K562 (cell line): ENCODE data around the gene SNCB. TPM values are rescaled to one million over a fixed set of nuclear protein-coding genes. Genes with fewer than 3 reads are reported as not detected.

Experiments
- ATF4 ChIP-seq: fragments of 450-650 bp; formaldehyde crosslinking; IDR thresholded peaks from 2 replicates; pipeline ENCODE4 v1.4.0; 2022; ENCODE audit warnings: mild to moderate bottlenecking, moderate library complexity
- E2F6 ChIP-seq, 2 experiments: IDR thresholded peaks; 2 replicates each; pipeline ENCODE4 v1.6.1; 2011; ENCODE audit warnings: borderline replicate concordance in 1 of 2, control low read depth in 1 of 2, low read depth in 1 of 2, low read length in 1 of 2, mild to moderate bottlenecking in 1 of 2, mixed read lengths in 1 of 2, moderate library complexity in 1 of 2; ENCODE audit not compliant: insufficient read depth in 1 of 2, insufficient read length in 1 of 2, poor library complexity in 1 of 2, severe bottlenecking in 1 of 2; ENCODE audit errors: extremely low read depth in 1 of 2
- HLTF ChIP-seq: fragments of 450-650 bp; IDR thresholded peaks from 2 replicates; pipeline ENCODE4 v1.6.1; 2016
- HNRNPH1 ChIP-seq: fragments of 200-400 bp; formaldehyde crosslinking; optimal IDR thresholded peaks from 2 replicates; pipeline ENCODE3; 2017; ENCODE audit warnings: low read depth, mild to moderate bottlenecking, low read length, moderate library complexity
- KDM5B ChIP-seq: fragments of 200-600 bp; sonication (generic); IDR thresholded peaks from 2 replicates; pipeline ENCODE4 v1.6.1; 2012; ENCODE audit warnings: low read depth, mild to moderate bottlenecking, moderate library complexity, low read length, control low read depth, inconsistent platforms; ENCODE audit not compliant: insufficient replicate concordance
- KHSRP ChIP-seq: fragments of 450-650 bp; IDR thresholded peaks from 2 replicates; pipeline ENCODE4 v1.6.1; 2017
- NBN ChIP-seq: fragments of 450-650 bp; IDR thresholded peaks from 2 replicates; pipeline ENCODE4 v1.6.1; 2016; ENCODE audit warnings: low read depth, mild to moderate bottlenecking
- NELFE ChIP-seq: IDR thresholded peaks from 2 replicates; pipeline ENCODE4 v1.6.1; 2011; ENCODE audit warnings: mild to moderate bottlenecking; ENCODE audit not compliant: insufficient read depth, insufficient read length
- PHF21A ChIP-seq: fragments of 450-650 bp; IDR thresholded peaks from 2 replicates; pipeline ENCODE4 v1.6.1; 2017; ENCODE audit warnings: low read depth, borderline replicate concordance
- POLR2A ChIP-seq: fragments of 450-650 bp; conservative IDR thresholded peaks from 2 replicates; pipeline ENCODE4 v1.6.1; 2016
- POLR2B ChIP-seq: fragments of 450-650 bp; IDR thresholded peaks from 2 replicates; pipeline ENCODE4 v1.6.1; 2018; ENCODE audit warnings: low read depth; ENCODE audit not compliant: partially characterized antibody
- PPARD ChIP-seq: fragments of 250-450 bp; sonication (Bioruptor Pico); IDR thresholded peaks from 2 replicates; pipeline ENCODE4 v1.8.0; 2022; ENCODE audit warnings: inconsistent platforms, mild to moderate bottlenecking, moderate library complexity
- SIX5 ChIP-seq, 2 experiments: IDR thresholded peaks; 2 replicates each; pipeline ENCODE4 v1.6.1; 2011; ENCODE audit warnings: low read length in 2 of 2, borderline replicate concordance in 1 of 2, low read depth in 1 of 2, mild to moderate bottlenecking in 1 of 2, moderate library complexity in 1 of 2; ENCODE audit not compliant: insufficient read depth in 1 of 2
- STAT5B ChIP-seq: fragments of 250-450 bp; sonication (Bioruptor Pico); IDR thresholded peaks from 2 replicates; pipeline ENCODE4 v1.8.0; 2021; ENCODE audit warnings: mild to moderate bottlenecking, inconsistent platforms
- ZBTB2 ChIP-seq: fragments of 450-650 bp; IDR thresholded peaks from 2 replicates; pipeline ENCODE4 v1.6.1; 2016; ENCODE audit warnings: antibody characterized with exemption
- ZFP30 ChIP-seq: fragments of 250-450 bp; sonication (Bioruptor Pico); IDR thresholded peaks from 2 replicates; pipeline ENCODE4 v1.8.0; 2022; ENCODE audit warnings: moderate library complexity, mild to moderate bottlenecking, inconsistent platforms, borderline replicate concordance
- ZHX1 ChIP-seq: fragments of 150-350 bp; conservative IDR thresholded peaks from 2 replicates; pipeline ENCODE4 v1.6.1; 2014; ENCODE audit warnings: low read length
- ZNF717 ChIP-seq: fragments of 250-450 bp; sonication (Bioruptor Pico); IDR thresholded peaks from 2 replicates; pipeline ENCODE4 v1.5.0; 2021
- ZNF764 ChIP-seq: fragments of 250-450 bp; sonication (Bioruptor Pico); IDR thresholded peaks from 2 replicates; pipeline ENCODE4 v1.4.0; 2020; ENCODE audit warnings: low read depth, mild to moderate bottlenecking, moderate library complexity
- polyA plus RNA-seq, 8 experiments: library from polyadenylated mRNA; depleted of rRNA in 4 of 8; stranded (reverse) in 5 of 8; unstranded in 3 of 8; fragments of >200 nt; fragmentation: Nextera tagmentation in 2 of 8; fragmentation: Illumina TruSeq in 1 of 8; extraction: Ambion mirVana in 2 of 8; extraction: Trizol in 1 of 8; gene quantifications; 2 replicates each; pipeline versions ENCODE4 v1.2.1 to v1.2.3, GENCODE V29; 2011 to 2014; ENCODE audit warnings: inconsistent platforms in 1 of 8, missing spikeins in 1 of 8
- total RNA-seq, 7 experiments: library from RNA; depleted of rRNA in 6 of 7; stranded (reverse); fragments of >200 nt in 6 of 7; fragmentation: Illumina TruSeq in 2 of 7; extraction: Trizol in 2 of 7; gene quantifications; 2 replicates each; pipeline versions ENCODE4 v1.2.1 to v1.2.3, GENCODE V29; 2011 to 2021; ENCODE audit warnings: low replicate concordance in 1 of 7
- TF ChIP-seq, protein P1 (sequence below): fragments of 450-650 bp; formaldehyde crosslinking; IDR thresholded peaks from 2 replicates; pipeline ENCODE4 v1.4.0; 2022; ENCODE audit warnings: missing genetic modification characterization

Gene SNCB
- total and polyA plus RNA-seq, 9 of the 15 experiments (the other 6 are each of a cell fraction or from before 2014, with no cell fraction given) = not detected

DNA sequence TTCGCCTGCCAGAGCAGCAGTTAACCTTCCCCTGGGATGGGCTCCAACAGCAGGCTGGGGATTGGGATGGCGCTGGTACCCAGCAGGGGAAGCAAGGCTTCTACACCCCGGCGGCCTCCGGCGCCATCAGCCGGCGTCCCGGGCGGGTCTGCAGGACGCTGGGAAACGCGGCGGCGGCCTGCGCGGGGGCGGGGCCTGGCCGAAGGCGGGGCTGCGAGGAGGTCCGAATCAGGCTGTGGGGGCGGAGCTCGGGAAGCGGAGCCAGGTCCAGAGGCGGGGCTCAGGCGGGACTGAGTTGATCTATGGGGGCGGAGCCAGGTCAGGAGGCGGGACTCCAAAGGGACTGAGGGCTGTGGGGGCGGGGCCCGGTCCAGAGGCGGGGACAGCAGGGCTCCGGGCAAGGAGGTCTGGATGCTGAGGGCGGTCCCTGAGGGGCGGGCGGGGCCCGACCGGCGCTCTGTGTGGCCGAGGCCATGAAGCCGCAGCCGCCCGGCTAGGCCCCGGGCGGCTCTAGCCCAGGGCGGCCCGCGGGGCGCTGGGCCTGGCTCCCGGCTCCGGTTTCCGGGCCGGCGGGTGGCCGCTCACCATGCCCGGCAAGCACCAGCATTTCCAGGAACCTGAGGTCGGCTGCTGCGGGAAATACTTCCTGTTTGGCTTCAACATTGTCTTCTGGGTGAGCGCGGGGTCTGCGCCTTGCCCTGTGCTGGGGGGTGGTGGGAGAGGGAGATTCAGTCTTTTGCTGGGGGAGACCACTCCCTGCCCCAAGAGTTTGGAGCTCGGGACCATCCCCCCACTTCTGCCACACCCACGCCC is 16.9 kb upstream of the SNCB start, which contains the start of gene TSPAN17 (continued):
- TF ChIP-seq ZBTB2 (0 out of 2 replicates have a peak, but pooled peaks have one; percentile 8), ATF4 (CRISPR knock-in tag) (0 out of 2 replicates have a peak, but pooled peaks have one; percentile 38), SIX5 (IDR thresholded peaks at IDR 0.05; ENCODE audit: borderline replicate concordance in 1 of 2, insufficient read depth in 1 of 2, low read depth in 1 of 2, low read length in 2 of 2) (no peak), ZFP30 (CRISPR knock-in tag) (no peak), KHSRP (no peak), POLR2A (peak; percentile 89), ZNF764 (no peak), KDM5B (peak; percentile 96), PHF21A (no peak), PPARD (CRISPR knock-in tag) (no peak), POLR2B (peak; percentile 66), E2F6 (IDR thresholded peaks at IDR 0.05; ENCODE audit: borderline replicate concordance in 1 of 2, extremely low read depth in 1 of 2, insufficient read depth in 1 of 2, insufficient read length in 1 of 2, low read depth in 1 of 2, low read length in 1 of 2, poor library complexity in 1 of 2, severe bottlenecking in 1 of 2) (peak in 1 of 2 experiments; percentile 23), ZHX1 (no peak), NELFE (no peak), HNRNPH1 (no peak), ZNF717 (CRISPR knock-in tag) (no peak), HLTF (no peak), STAT5B (CRISPR knock-in tag) (no peak), NBN (no peak)
- TF ChIP-seq, protein P1, sequence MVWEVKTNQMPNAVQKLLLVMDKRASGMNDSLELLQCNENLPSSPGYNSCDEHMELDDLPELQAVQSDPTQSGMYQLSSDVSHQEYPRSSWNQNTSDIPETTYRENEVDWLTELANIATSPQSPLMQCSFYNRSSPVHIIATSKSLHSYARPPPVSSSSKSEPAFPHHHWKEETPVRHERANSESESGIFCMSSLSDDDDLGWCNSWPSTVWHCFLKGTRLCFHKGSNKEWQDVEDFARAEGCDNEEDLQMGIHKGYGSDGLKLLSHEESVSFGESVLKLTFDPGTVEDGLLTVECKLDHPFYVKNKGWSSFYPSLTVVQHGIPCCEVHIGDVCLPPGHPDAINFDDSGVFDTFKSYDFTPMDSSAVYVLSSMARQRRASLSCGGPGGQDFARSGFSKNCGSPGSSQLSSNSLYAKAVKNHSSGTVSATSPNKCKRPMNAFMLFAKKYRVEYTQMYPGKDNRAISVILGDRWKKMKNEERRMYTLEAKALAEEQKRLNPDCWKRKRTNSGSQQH (CRISPR knock-in tag) = no peak
